Loucy (cell line): ENCODE results near the gene KIF4A.

Experiments used
- H2AFZ ChIP-seq: fragments of 200-600 bp; sonication (generic); 2 replicates; pipeline ENCODE4 v1.6.0; 2016; ENCODE audit warnings: antibody characterized with exemption, mild to moderate bottlenecking, low read length, moderate library complexity
- H3F3A ChIP-seq: fragments of 200-600 bp; 2 replicates; pipeline ENCODE4 v1.6.0; 2016; ENCODE audit warnings: antibody characterized with exemption, low read depth, mild to moderate bottlenecking
- H3K27me3 ChIP-seq: fragments of 200-600 bp; sonication (generic); 2 replicates; pipeline ENCODE4 v1.6.1; 2014; ENCODE audit warnings: low read length, mild to moderate bottlenecking; ENCODE audit not compliant: insufficient read depth, poor library complexity, severe bottlenecking
- H3K36me3 ChIP-seq: fragments of 200-600 bp; sonication (generic); 2 replicates; pipeline ENCODE4 v1.6.1; 2016; ENCODE audit warnings: low read length; ENCODE audit not compliant: insufficient read depth
- H3K4me1 ChIP-seq: fragments of 200-600 bp; sonication (generic); 2 replicates; pipeline ENCODE4 v1.5.1; 2014; ENCODE audit warnings: low read length, mild to moderate bottlenecking; ENCODE audit not compliant: insufficient read depth, poor library complexity, severe bottlenecking
- H3K4me2 ChIP-seq: fragments of 200-600 bp; sonication (generic); 2 replicates; pipeline ENCODE4 v1.6.0; 2014; ENCODE audit warnings: antibody characterized with exemption, low read length, low read depth, mild to moderate bottlenecking; ENCODE audit not compliant: poor library complexity, severe bottlenecking
- H3K4me3 ChIP-seq: fragments of 200-600 bp; sonication (generic); 2 replicates; pipeline ENCODE4 v1.5.1; 2014; ENCODE audit warnings: low read length, mild to moderate bottlenecking, mixed read lengths; ENCODE audit not compliant: poor library complexity, severe bottlenecking
- H3K79me2 ChIP-seq: fragments of 200-600 bp; sonication (generic); 2 replicates; pipeline ENCODE4 v1.6.1; 2014; ENCODE audit warnings: low read length; ENCODE audit not compliant: insufficient read depth
- H3K9ac ChIP-seq: fragments of 200-600 bp; sonication (generic); 2 replicates; pipeline ENCODE4 v1.6.0; 2014; ENCODE audit warnings: mild to moderate bottlenecking, low read depth, low read length, moderate library complexity; ENCODE audit not compliant: poor library complexity, severe bottlenecking
- H3K9me2 ChIP-seq: fragments of 200-600 bp; sonication (generic); replicated peaks from 2 replicates; pipeline ENCODE4 v1.6.1; 2016; ENCODE audit warnings: low read depth, low read length, mixed read lengths
- H3K9me3 ChIP-seq: fragments of 200-600 bp; sonication (generic); 2 replicates; pipeline ENCODE4 v1.6.1; 2014; ENCODE audit warnings: mild to moderate bottlenecking, antibody characterized with exemption, low read length, low read depth; ENCODE audit not compliant: insufficient read depth
- H4K20me1 ChIP-seq: fragments of 200-600 bp; sonication (generic); 2 replicates; pipeline ENCODE4 v1.6.0; 2014; ENCODE audit warnings: antibody characterized with exemption, low read length, mild to moderate bottlenecking; ENCODE audit not compliant: insufficient read depth, poor library complexity, severe bottlenecking
- EZH2phosphoT487 ChIP-seq: fragments of 200-600 bp; IDR thresholded peaks from 2 replicates; pipeline ENCODE4 v1.6.1; 2018; ENCODE audit warnings: antibody characterized with exemption, mild to moderate bottlenecking, moderate library complexity, borderline replicate concordance
- TF ChIP-seq, protein P1 (sequence below): fragments of 200-600 bp; sonication (generic); conservative IDR thresholded peaks from 2 replicates; pipeline ENCODE4 v1.5.1; 2014; ENCODE audit warnings: mild to moderate bottlenecking, antibody characterized with exemption, low read length

Gene KIF4A

DNA sequence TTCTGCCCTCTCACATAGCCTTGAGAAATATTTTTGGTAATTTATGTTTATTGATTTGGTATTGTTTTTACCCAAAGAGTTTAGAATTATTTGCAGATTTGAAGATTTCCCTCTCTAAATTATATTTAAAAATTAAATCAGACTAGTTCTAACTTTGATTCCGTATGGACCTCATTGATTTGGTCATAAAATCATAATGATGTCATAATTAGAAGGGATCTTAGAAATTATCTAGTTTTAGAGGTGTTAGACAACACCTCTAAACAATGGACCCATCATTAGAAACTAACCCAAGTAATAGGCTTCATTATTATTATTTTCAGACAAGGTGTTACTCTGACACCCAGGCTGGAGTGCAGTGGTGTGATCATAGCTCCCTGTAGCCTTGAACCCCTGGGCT is 178.8 kb downstream of the KIF4A start:
- no peak overlapping the region for H2AFZ ChIP-seq
- no peaks in the 10 kb centered on the region for H3K9me2 ChIP-seq
- H3K9ac ChIP-seq, result no peak overlapping the region
- no peaks in the 10 kb centered on the region for H3K36me3 ChIP-seq
- no peaks in the 10 kb centered on the region for H3F3A ChIP-seq
- no peaks in the 10 kb centered on the region for H3K27me3 ChIP-seq
- H4K20me1 ChIP-seq, result peaks cover 6% of the 10 kb centered on the region
- H3K9me3 ChIP-seq, result no peaks in the 10 kb centered on the region
- H3K4me1 ChIP-seq, result peaks cover 6% of the 10 kb centered on the region
- no peak overlapping the region for H3K4me2 ChIP-seq
- TF ChIP-seq, protein P1, sequence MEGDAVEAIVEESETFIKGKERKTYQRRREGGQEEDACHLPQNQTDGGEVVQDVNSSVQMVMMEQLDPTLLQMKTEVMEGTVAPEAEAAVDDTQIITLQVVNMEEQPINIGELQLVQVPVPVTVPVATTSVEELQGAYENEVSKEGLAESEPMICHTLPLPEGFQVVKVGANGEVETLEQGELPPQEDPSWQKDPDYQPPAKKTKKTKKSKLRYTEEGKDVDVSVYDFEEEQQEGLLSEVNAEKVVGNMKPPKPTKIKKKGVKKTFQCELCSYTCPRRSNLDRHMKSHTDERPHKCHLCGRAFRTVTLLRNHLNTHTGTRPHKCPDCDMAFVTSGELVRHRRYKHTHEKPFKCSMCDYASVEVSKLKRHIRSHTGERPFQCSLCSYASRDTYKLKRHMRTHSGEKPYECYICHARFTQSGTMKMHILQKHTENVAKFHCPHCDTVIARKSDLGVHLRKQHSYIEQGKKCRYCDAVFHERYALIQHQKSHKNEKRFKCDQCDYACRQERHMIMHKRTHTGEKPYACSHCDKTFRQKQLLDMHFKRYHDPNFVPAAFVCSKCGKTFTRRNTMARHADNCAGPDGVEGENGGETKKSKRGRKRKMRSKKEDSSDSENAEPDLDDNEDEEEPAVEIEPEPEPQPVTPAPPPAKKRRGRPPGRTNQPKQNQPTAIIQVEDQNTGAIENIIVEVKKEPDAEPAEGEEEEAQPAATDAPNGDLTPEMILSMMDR, result no peak
- TF ChIP-seq EZH2phosphoT487, result no peak
- no peak overlapping the region for H3K4me3 ChIP-seq
- H3K79me2 ChIP-seq, result peaks cover 22% of the 10 kb centered on the region; the same call in 1 of the 2 replicates
